K562 (cell line): ENCODE measurements around the gene SMYD2. TPM values are rescaled to one million over a fixed set of nuclear protein-coding genes. Genes with fewer than 3 reads are reported as not detected.

ENCODE experiments used
- ATAC-seq: fragments of 200-7000 bp; cut with Tn5 transposase; 3 replicates; pipeline ENCODE4 v1.9.1; 2020; ENCODE audit warnings: moderate library complexity
- BruUV-seq: library from RNA; stranded (reverse); fragments of 400-500 nt; replicated peaks from 2 replicates; lab custom pipeline; 2021; lab: Mats Ljungman, UMichigan
- CTCF ChIA-PET: fragments of 300-600 bp; formaldehyde crosslinking; extraction: SDS; loops from one replicate; lab custom pipeline; 2021; ENCODE audit warnings: low intra/inter-chr PET ratio; lab: Yijun Ruan, JAX
- POLR2A ChIA-PET: fragments of 300-600, 350-650 bp; sonication (Branson Sonifier 250); formaldehyde crosslinking; extraction: SDS; loops from one replicate; lab custom pipeline; 2021; ENCODE audit warnings: antibody characterized with exemption, inconsistent platforms; lab: Yijun Ruan, JAX
- DNase-seq, 4 experiments: peaks; one replicate each; pipeline versions ENCODE4 v3.0.0 to v3.0.0-alpha.2; 2011 to 2018; ENCODE audit warnings: low spot score in 3 of 4, mixed read lengths in 3 of 4; ENCODE audit errors: extremely low read depth in 1 of 4
- FAIRE-seq: peaks from 2 replicates; lab custom pipeline; 2011; peaks lifted over from hg19 to GRCh38; lab: Jason Lieb, UNC
- H2AFZ ChIP-seq: 2 replicates; pipeline ENCODE4 v1.6.0; 2011; ENCODE audit warnings: low read depth, low read length, control low read depth, inconsistent platforms
- H3K27ac ChIP-seq: fragments of 200-600 bp; 3 replicates; pipeline ENCODE4 v1.8.0; 2011; ENCODE audit warnings: low read depth, mild to moderate bottlenecking, control low read depth, inconsistent platforms, low read length, moderate library complexity, mixed read lengths; ENCODE audit errors: extremely low read depth
- H3K27me3 ChIP-seq, 2 experiments: fragments of 300-600 bp in 1 of 2; 2 replicates in 1 of 2; 3 replicates in 1 of 2; pipeline versions ENCODE4 v1.6.0 to v1.8.0; 2011; ENCODE audit warnings: inconsistent platforms in 2 of 2, low read length in 2 of 2, mild to moderate bottlenecking in 1 of 2, mixed read lengths in 1 of 2, moderate library complexity in 1 of 2; ENCODE audit not compliant: control insufficient read depth in 2 of 2, insufficient read depth in 2 of 2
- H3K36me3 ChIP-seq: fragments of 300-600 bp; 3 replicates; pipeline ENCODE4 v1.8.0; 2011; ENCODE audit warnings: mild to moderate bottlenecking, low read length, inconsistent platforms; ENCODE audit not compliant: control insufficient read depth, insufficient read depth
- H3K4me1 ChIP-seq, 2 experiments: fragments of 200-600 bp in 1 of 2; replicated peaks in 1 of 2; 2 replicates in 1 of 2; 3 replicates in 1 of 2; pipeline versions ENCODE4 v1.5.1 to v1.8.0; 2011; ENCODE audit warnings: inconsistent platforms in 2 of 2, low read length in 2 of 2, mild to moderate bottlenecking in 1 of 2, mixed read lengths in 1 of 2, moderate library complexity in 1 of 2; ENCODE audit not compliant: control insufficient read depth in 2 of 2, insufficient read depth in 2 of 2
- H3K4me2 ChIP-seq: 2 replicates; pipeline ENCODE4 v1.6.1; 2011; ENCODE audit warnings: low read length, control low read depth, inconsistent platforms, mixed read lengths; ENCODE audit not compliant: insufficient read depth
- H3K4me3 ChIP-seq: fragments of 200-600 bp; sonication (generic), shearing (Covaris generic); 2 replicates; pipeline ENCODE4 v1.5.1; 2016; ENCODE audit warnings: control low read depth, inconsistent platforms
- H3K79me2 ChIP-seq: fragments of 200-600 bp; 3 replicates; pipeline ENCODE4 v1.8.0; 2011; ENCODE audit warnings: low read length, inconsistent platforms; ENCODE audit not compliant: control insufficient read depth, insufficient read depth
- H3K9ac ChIP-seq, 2 experiments: 2 replicates each; pipeline versions ENCODE4 v1.6.0 to v1.6.1; 2011; ENCODE audit warnings: low read depth in 2 of 2, low read length in 2 of 2, control low read depth in 1 of 2, inconsistent platforms in 1 of 2, mild to moderate bottlenecking in 1 of 2, mixed read lengths in 1 of 2; ENCODE audit not compliant: insufficient read depth in 1 of 2
- H3K9me1 ChIP-seq: one replicate; pipeline ENCODE4 v1.6.0; 2011; ENCODE audit warnings: inconsistent platforms, mild to moderate bottlenecking, low read length, moderate library complexity; ENCODE audit not compliant: control insufficient read depth, insufficient read depth
- H3K9me3 ChIP-seq: replicated peaks from 2 replicates; pipeline ENCODE4 v1.5.1; 2011; ENCODE audit warnings: low read depth, low read length, inconsistent platforms; ENCODE audit not compliant: control insufficient read depth, insufficient read depth
- H4K20me1 ChIP-seq: replicated peaks from 2 replicates; pipeline ENCODE4 v1.6.1; 2011; ENCODE audit warnings: low read length, inconsistent platforms, mixed read lengths; ENCODE audit not compliant: control insufficient read depth, insufficient read depth
- CTCF ChIP-seq, 3 experiments: IDR thresholded peaks in 2 of 3; conservative IDR thresholded peaks in 1 of 3; 2 replicates each; pipeline ENCODE4 v1.5.1; 2011 to 2012; ENCODE audit warnings: low read length in 3 of 3, mild to moderate bottlenecking in 3 of 3, control low read depth in 2 of 3, improper control_type of control experiment in 1 of 3, inconsistent platforms in 1 of 3, low read depth in 1 of 3, mixed read lengths in 1 of 3, moderate library complexity in 1 of 3; ENCODE audit not compliant: insufficient read depth in 2 of 3
- MED1 ChIP-seq: sonication (generic); formaldehyde crosslinking; IDR thresholded peaks from 2 replicates; pipeline ENCODE4 v1.8.1; 2023; ENCODE audit warnings: missing genetic modification reagents, borderline replicate concordance
- WGBS: fragments of 100-300 bp; shearing (Covaris generic); methylation state at CpG from one replicate; pipeline ENCODE4 v1.1.6; 2016; ENCODE audit warnings: low coverage, mixed read lengths; ENCODE audit not compliant: insufficient coverage; ENCODE audit errors: missing lambda C conversion rate; 5-methylcytosine and 5-hydroxymethylcytosine counted together
- in situ Hi-C: fragments of 300-500 bp; cut with MboI; formaldehyde crosslinking; loops from 4 replicates; pipeline ENCODE4 v1.15.0; 2018; ENCODE audit warnings: inconsistent platforms, mixed read lengths
- intact Hi-C: fragments of 100-400 bp; cut with micrococcal nuclease; formaldehyde crosslinking; loops from 2 replicates; pipeline ENCODE4 v1.14.2; 2022
- polyA plus RNA-seq, 8 experiments: library from polyadenylated mRNA; depleted of rRNA in 4 of 8; stranded (reverse) in 5 of 8; unstranded in 3 of 8; fragments of >200 nt; fragmentation: Nextera tagmentation in 2 of 8; fragmentation: Illumina TruSeq in 1 of 8; extraction: Ambion mirVana in 2 of 8; extraction: Trizol in 1 of 8; gene quantifications; 2 replicates each; pipeline versions ENCODE4 v1.2.1 to v1.2.3, GENCODE V29; 2011 to 2014; ENCODE audit warnings: inconsistent platforms in 1 of 8, missing spikeins in 1 of 8
- total RNA-seq, 7 experiments: library from RNA; depleted of rRNA in 6 of 7; stranded (reverse); fragments of >200 nt in 6 of 7; fragmentation: Illumina TruSeq in 2 of 7; extraction: Trizol in 2 of 7; gene quantifications; 2 replicates each; pipeline versions ENCODE4 v1.2.1 to v1.2.3, GENCODE V29; 2011 to 2021; ENCODE audit warnings: low replicate concordance in 1 of 7

SMYD2 gene
- total and polyA plus RNA-seq, 9 of the 15 experiments (the other 6 are each of a cell fraction or from before 2014, with no cell fraction given): 13.8 to 81.3 (median 39.9) TPM

- peak in 1 of 4 experiments; percentile 39 for DNase-seq
- H3K79me2 ChIP-seq: no peaks in the 10 kb centered on the region
- POLR2A ChIA-PET: interaction anchor here (1.3 kb wide), 1 partner anchor 29 kb away, joined by 3 read pairs; no protein-coding TSS in a partner anchor
- H3K27ac ChIP-seq: no peak overlapping the region
- H3K9me1 ChIP-seq: no peaks in the 10 kb centered on the region
- ATAC-seq: no peak
- in situ Hi-C loops (no loop called here), intact Hi-C loops (no loop called here)
- no peaks in the 10 kb centered on the region for H3K9me3 ChIP-seq
- H3K4me1 ChIP-seq: no peaks in the 10 kb centered on the region
- H3K36me3 ChIP-seq: peaks cover 40% of the 10 kb centered on the region; the same call in 2 of the 3 replicates
- H3K4me2 ChIP-seq: no peak overlapping the region
- no peak for TF ChIP-seq MED1 (CRISPR knock-in tag)
- peak in 2 of 3 experiments; percentile 10 to 28; a peak in 2 of 6 replicates for TF ChIP-seq CTCF (IDR thresholded peaks at IDR 0.05 in 2 of 3, conservative IDR thresholded peaks at IDR 0.05 in 1 of 3; ENCODE audit: insufficient read depth in 2 of 3, low read depth in 1 of 3, low read length in 3 of 3)
- CTCF ChIA-PET: no interaction called here
- BruUV-seq: no TSS peak
- no peaks in the 10 kb centered on the region for H3K27me3 ChIP-seq
- no peak overlapping the region for H3K9ac ChIP-seq
- no peaks in the 10 kb centered on the region for H4K20me1 ChIP-seq
- H2AFZ ChIP-seq: no peak overlapping the region
- WGBS: 90% methylated on average over 5 of the region's 5 CpGs
- FAIRE-seq: peak; percentile 65
- no peak overlapping the region for H3K4me3 ChIP-seq
Measured at GRCh38 chr1:214319938-214320337, 39.0 kb downstream of the SMYD2 start.
